Sigmoid colon (tissue), 4 donors: ENCODE results near the gene PKMYT1.

Experiments used
- CTCF ChIP-seq, 4 experiments: fragments of 450-650 bp in 3 of 4; fragments of 200-600 bp in 1 of 4; IDR thresholded peaks; one replicate each; pipeline ENCODE4 v1.5.1; 2016 to 2019; ENCODE audit warnings: antibody characterized with exemption in 4 of 4, mild to moderate bottlenecking in 3 of 4, moderate library complexity in 2 of 4
- POLR2A ChIP-seq, 2 donors: fragments of 450-650 bp; IDR thresholded peaks; one replicate each; pipeline ENCODE4 v1.6.1; 2016; ENCODE audit warnings: antibody characterized with exemption in 2 of 2, mild to moderate bottlenecking in 2 of 2, moderate library complexity in 2 of 2
- POLR2AphosphoS5 ChIP-seq, 4 donors: sonication (generic); formaldehyde crosslinking; IDR thresholded peaks; one replicate each; pipeline ENCODE4 v1.6.1; 2017; ENCODE audit warnings: antibody characterized with exemption in 4 of 4

- no peak for TF ChIP-seq POLR2AphosphoS5 (IDR thresholded peaks at IDR 0.05)
- TF ChIP-seq CTCF (IDR thresholded peaks at IDR 0.05) = no peak
- no peak for TF ChIP-seq POLR2A (IDR thresholded peaks at IDR 0.05)
Observed at GRCh38 chr16:2950353-2950724, 29.9 kb downstream of the PKMYT1 start.
